ENCODE results near the gene CLK1.

DNA sequence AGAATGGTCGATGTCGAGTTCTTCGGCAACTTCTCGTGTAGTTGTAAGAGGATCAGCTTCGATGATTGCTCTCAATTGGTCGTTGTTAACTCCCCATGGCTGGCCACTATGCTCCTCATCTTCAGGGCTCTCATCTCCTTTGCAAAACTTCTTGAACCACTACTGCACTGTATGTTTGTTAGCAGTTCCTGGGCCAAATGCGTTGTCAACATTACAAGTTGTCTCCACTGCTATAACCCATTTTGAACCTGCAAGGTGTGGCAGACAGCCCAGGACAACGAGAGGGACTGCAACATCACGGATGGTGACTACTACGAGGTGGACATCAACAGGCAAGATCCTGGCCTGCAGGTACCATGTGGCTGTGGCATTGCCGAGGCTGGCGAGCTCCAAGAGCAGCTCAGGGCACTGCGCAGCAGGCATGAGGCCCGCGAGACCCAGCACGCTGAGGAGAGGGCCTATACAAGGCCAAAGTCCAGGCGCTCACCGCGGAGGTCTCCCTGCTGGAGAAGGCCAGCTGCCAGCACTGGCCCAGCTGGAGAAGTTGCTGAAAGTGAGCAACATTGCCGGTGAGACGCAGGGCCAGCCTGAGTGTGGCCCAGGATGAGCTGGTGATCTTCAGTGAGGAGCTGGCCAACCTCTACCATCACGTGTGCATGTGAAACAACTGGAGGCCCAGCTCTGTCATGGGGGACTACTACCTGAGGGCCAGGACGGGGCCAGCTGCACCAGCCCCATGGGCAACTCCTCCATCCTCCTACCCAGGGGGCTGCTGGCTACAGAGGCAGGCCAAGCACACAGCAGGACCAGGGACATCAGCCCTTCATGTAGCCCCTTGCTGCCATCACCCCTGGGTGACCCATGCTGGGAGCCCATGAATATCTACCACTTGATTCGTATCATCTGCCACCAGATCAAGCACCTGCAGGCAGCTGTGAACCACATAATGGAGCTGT lies 20.2 kb downstream of the CLK1 start:
- no peak for TF ChIP-seq POLR2A (IDR thresholded peaks at IDR 0.05; ENCODE audit: low read length)
- TF ChIP-seq GATA1 (IDR thresholded peaks at IDR 0.05; ENCODE audit: low read depth, low read length) = no peak

All from erythroblast (primary cell).